T-cell (primary cell): ENCODE measurements around the gene NLRC3. TPM values are rescaled to one million over a fixed set of nuclear protein-coding genes. Genes with fewer than 3 reads are reported as not detected.

Source experiments
- ATAC-seq, 4 experiments: fragments of 200-7000 bp in 3 of 4; fragments of 150-1000 bp in 1 of 4; cut with Tn5 transposase; replicated peaks in 1 of 4; 1 replicate in 3 of 4; 2 replicates in 1 of 4; pipeline ENCODE4 v1.10.0; 2021; ENCODE audit warnings: moderate library complexity in 3 of 4, mild to moderate bottlenecking in 2 of 4, moderate number of reproducible peaks in 1 of 4
- CTCF ChIA-PET, 2 donors: fragments of 300-600 bp; sonication (Branson Sonifier 250); formaldehyde crosslinking; loops; one replicate each; lab custom pipeline; 2022; ENCODE audit warnings: antibody characterized with exemption in 2 of 2; lab: Charles Lee
- POLR2A ChIA-PET, 2 donors: fragments of 300-600 bp; sonication (Branson Sonifier 250); formaldehyde crosslinking; loops; one replicate each; lab custom pipeline; 2022; ENCODE audit warnings: antibody characterized with exemption in 2 of 2; lab: Charles Lee
- DNase-seq, 35 experiments: peaks; one replicate each; pipeline versions ENCODE4 v3.0.0 to v3.0.0-alpha.2; 2013 to 2023
- H3K27ac ChIP-seq: one replicate; pipeline ENCODE4 v1.5.1; 2013; ENCODE audit warnings: low read length
- H3K27me3 ChIP-seq, 2 experiments: replicated peaks in 1 of 2; 1 replicate in 1 of 2; 2 replicates in 1 of 2; pipeline versions ENCODE4 v1.6.1 to v1.7.0; 2013; ENCODE audit warnings: low read length in 1 of 2, mixed read lengths in 1 of 2; ENCODE audit not compliant: control insufficient read depth in 2 of 2, insufficient read depth in 2 of 2; ENCODE audit errors: extremely low read depth in 1 of 2
- H3K36me3 ChIP-seq, 2 donors: 1 replicate in 1 of 2; 2 replicates in 1 of 2; pipeline versions ENCODE4 v1.6.1 to v1.7.0; 2013; ENCODE audit warnings: low read length in 1 of 2; ENCODE audit not compliant: control insufficient read depth in 2 of 2, insufficient read depth in 1 of 2; ENCODE audit errors: extremely low read depth in 1 of 2
- H3K4me1 ChIP-seq, 2 experiments: 1 replicate in 1 of 2; 2 replicates in 1 of 2; pipeline versions ENCODE4 v1.6.1 to v1.7.0; 2013; ENCODE audit warnings: low read length in 2 of 2, mixed read lengths in 1 of 2; ENCODE audit not compliant: insufficient read depth in 2 of 2, control insufficient read depth in 1 of 2; ENCODE audit errors: extremely low read depth in 1 of 2
- H3K4me3 ChIP-seq, 2 donors: 1 replicate in 1 of 2; 2 replicates in 1 of 2; pipeline versions ENCODE4 v1.5.1 to v1.7.0; 2013; ENCODE audit warnings: mild to moderate bottlenecking in 2 of 2, low read length in 1 of 2, moderate library complexity in 1 of 2; ENCODE audit not compliant: control insufficient read depth in 1 of 2; ENCODE audit errors: extremely low read depth in 1 of 2
- H3K9me3 ChIP-seq: 2 replicates; pipeline ENCODE4 v1.7.0; 2013
- H3K27ac Mint-ChIP-seq, 2 donors: one replicate each; pipeline ENCODE4 v1.8.0; 2020 to 2021; ENCODE audit warnings: mild to moderate bottlenecking in 2 of 2, mixed read lengths in 2 of 2
- H3K27me3 Mint-ChIP-seq, 2 donors: one replicate each; pipeline ENCODE4 v1.8.0; 2021 to 2022; ENCODE audit warnings: mixed read lengths in 2 of 2
- H3K36me3 Mint-ChIP-seq: one replicate; pipeline ENCODE4 v1.8.0; 2021; ENCODE audit warnings: mixed read lengths
- H3K4me1 Mint-ChIP-seq, 3 donors: one replicate each; pipeline ENCODE4 v1.8.0; 2020 to 2022; ENCODE audit warnings: mixed read lengths in 3 of 3, mild to moderate bottlenecking in 1 of 3
- H3K4me3 Mint-ChIP-seq, 3 donors: one replicate each; pipeline ENCODE4 v1.8.0; 2020 to 2022; ENCODE audit warnings: mild to moderate bottlenecking in 3 of 3, mixed read lengths in 3 of 3, moderate library complexity in 3 of 3
- H3K9me3 Mint-ChIP-seq, 3 donors: one replicate each; pipeline ENCODE4 v1.8.0; 2020 to 2022; ENCODE audit warnings: mixed read lengths in 3 of 3
- WGBS: methylation state at CpG from one replicate; pipeline ENCODE4 v1.1.5; 2013; ENCODE audit warnings: missing lambda C conversion rate; ENCODE audit not compliant: insufficient coverage; 5-methylcytosine and 5-hydroxymethylcytosine counted together
- total RNA-seq, 35 experiments: library from RNA in 6 of 35; stranded (reverse) in 6 of 35; fragments of 120-200 nt in 1 of 35; gene quantifications; one replicate each; pipeline versions ENCODE4 v1.2.1 to v1.2.4 and lab custom pipeline; 2013 to 2026

NLRC3 gene
- total RNA-seq, 5 donors from 2014 or later (not counting 1 experiment from before 2014, with no cell fraction given), result 75.6 to 178 (median 160) TPM

DNA sequence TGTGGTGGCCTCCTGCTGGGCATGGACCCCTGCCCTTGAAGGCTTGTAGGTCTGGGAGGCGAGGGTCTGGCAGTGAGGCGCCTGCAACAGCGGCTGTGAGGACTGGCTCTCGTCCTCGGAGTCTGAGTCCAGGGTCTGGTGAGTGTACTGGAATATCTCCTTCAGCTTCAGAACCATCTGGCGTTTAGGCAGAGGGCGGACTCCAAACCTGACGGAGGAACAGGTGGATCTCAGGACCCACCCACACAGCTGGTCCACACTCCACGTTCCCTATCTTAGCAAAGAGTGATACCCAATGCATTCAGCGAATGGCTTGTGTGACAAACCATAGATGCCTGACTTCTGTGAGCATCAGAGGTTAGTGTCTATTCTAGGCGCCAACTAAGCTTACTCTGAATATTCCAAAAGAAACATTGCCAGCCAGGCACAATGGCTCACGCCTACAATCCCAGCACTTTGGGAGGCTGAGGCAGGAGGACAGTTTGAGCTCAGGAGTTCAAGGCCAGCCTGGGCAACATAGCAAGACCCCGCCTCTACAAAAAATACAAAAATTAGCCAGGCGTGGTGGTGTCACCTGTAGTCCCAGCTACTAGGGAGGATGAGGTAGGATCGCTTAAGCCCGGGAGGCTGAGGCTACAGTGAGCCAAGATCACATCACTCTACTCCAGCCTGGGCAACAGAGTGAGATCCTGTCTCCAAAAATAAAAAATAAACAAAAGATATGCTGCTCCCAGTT is 6.3 kb upstream of the NLRC3 start:
- POLR2A ChIA-PET, result no interaction called here
- no peak overlapping the region for H3K4me3 ChIP-seq

GRCh38 chr16:3582276-3583165 is 5.3 kb upstream of the NLRC3 start:
- POLR2A ChIA-PET, result no interaction called here
- no peak overlapping the region for H3K4me3 Mint-ChIP-seq
- no peaks in the 10 kb centered on the region for H3K9me3 Mint-ChIP-seq
- H3K36me3 Mint-ChIP-seq, result no peaks in the 10 kb centered on the region
- WGBS, result 97% methylated on average over 33 of the region's 36 CpGs
- H3K4me1 Mint-ChIP-seq, result peaks cover 26 to 36% (median 28%) of the 10 kb centered on the region in 3 donors
- DNase-seq, result no peak
- ATAC-seq, result no peak
- no peaks in the 10 kb centered on the region for H3K27me3 ChIP-seq
- CTCF ChIA-PET, result no interaction called here
- no peaks in the 10 kb centered on the region for H3K9me3 ChIP-seq
- H3K27ac ChIP-seq, result no peak overlapping the region
- H3K36me3 ChIP-seq, result peaks cover 3 to 10% of the 10 kb centered on the region in 2 donors
- no peak overlapping the region for H3K27ac Mint-ChIP-seq
- peaks cover 16 to 36% of the 10 kb centered on the region in 2 experiments for H3K4me1 ChIP-seq
- no peak overlapping the region for H3K4me3 ChIP-seq
- no peaks in the 10 kb centered on the region for H3K27me3 Mint-ChIP-seq

More for the DNA sequence above, 6.3 kb upstream of the NLRC3 start:
- CTCF ChIA-PET, result no interaction called here
- Mint-ChIP-seq H3K4me1 (peaks cover 21 to 31% (median 21%) of the 10 kb centered on the region in 3 donors), H3K27ac (no peak overlapping the region), H3K36me3 (no peaks in the 10 kb centered on the region), H3K9me3 (no peaks in the 10 kb centered on the region), H3K4me3 (no peak overlapping the region), H3K27me3 (no peaks in the 10 kb centered on the region)
- no peak for ATAC-seq
- Histone ChIP-seq H3K4me1 (peaks cover 10 to 26% of the 10 kb centered on the region in 2 experiments), H3K27ac (no peak overlapping the region), H3K9me3 (no peaks in the 10 kb centered on the region), H3K27me3 (no peaks in the 10 kb centered on the region), H3K36me3 (peaks cover 3 to 10% of the 10 kb centered on the region in 2 donors)
- no peak for DNase-seq
- WGBS, result 97% methylated on average over 10 of the region's 16 CpGs

DNA sequence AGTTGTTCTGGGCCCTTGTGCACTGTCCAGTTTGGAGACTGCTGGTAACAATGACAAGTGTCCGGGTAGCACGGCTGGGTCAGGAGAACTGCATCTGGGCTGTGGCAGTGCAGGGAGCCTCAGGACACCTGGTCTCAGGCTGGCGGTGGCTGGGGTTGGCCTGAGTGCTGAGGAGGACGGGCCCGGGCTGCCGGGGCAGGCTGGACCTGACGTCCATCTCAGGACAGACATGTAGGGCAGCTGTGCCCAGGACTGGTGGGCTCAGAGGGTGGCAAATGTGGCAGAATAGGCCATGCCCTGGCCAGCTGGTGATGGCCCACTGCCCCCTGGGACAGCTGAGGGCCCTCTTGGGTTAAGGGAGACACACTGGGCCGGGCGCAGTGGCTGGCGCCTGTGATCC is 4.2 kb upstream of the NLRC3 start:
- no peaks in the 10 kb centered on the region for H3K27me3 Mint-ChIP-seq

GRCh38 chr16:3580686-3581085 is 3.5 kb upstream of the NLRC3 start:
- H3K4me1 ChIP-seq, result peaks cover 17 to 50% of the 10 kb centered on the region in 2 experiments
- no peaks in the 10 kb centered on the region for H3K9me3 Mint-ChIP-seq
- ChIA-PET CTCF (no interaction called here), POLR2A (interaction anchor here in 1 of 2 donors (0.6 kb wide), 1 partner anchor 38 kb away, joined by 3 read pairs; no protein-coding TSS in a partner anchor)
- H3K27ac Mint-ChIP-seq, result peak overlapping the region; percentile 89 to 97
- no peak overlapping the region for H3K27ac ChIP-seq
- peaks cover 5% of the 10 kb centered on the region for H3K36me3 Mint-ChIP-seq
- peaks cover 29 to 43% (median 39%) of the 10 kb centered on the region in 3 donors for H3K4me1 Mint-ChIP-seq
- H3K9me3 ChIP-seq, result no peaks in the 10 kb centered on the region
- no peaks in the 10 kb centered on the region for H3K27me3 Mint-ChIP-seq
- no peaks in the 10 kb centered on the region for H3K27me3 ChIP-seq
- ATAC-seq (no peak), DNase-seq (no peak)
- H3K4me3 ChIP-seq, result no peak overlapping the region
- H3K36me3 ChIP-seq, result peaks cover 3 to 10% of the 10 kb centered on the region in 2 donors
- WGBS, result 92% methylated on average over 5 of the region's 8 CpGs
- peak overlapping the region in 2 of 3 donors; percentile 9 to 100 for H3K4me3 Mint-ChIP-seq

More for the DNA sequence above, 4.2 kb upstream of the NLRC3 start:
- POLR2A ChIA-PET, result interaction anchor here in 1 of 2 donors (0.6 kb wide), 1 partner anchor 38 kb away, joined by 3 read pairs; no protein-coding TSS in a partner anchor
- peaks cover 29 to 41% (median 39%) of the 10 kb centered on the region in 3 donors for H3K4me1 Mint-ChIP-seq
- no peak overlapping the region for H3K27ac ChIP-seq
- CTCF ChIA-PET, result no interaction called here
- H3K36me3 Mint-ChIP-seq, result peaks cover 5% of the 10 kb centered on the region
- DNase-seq (no peak), ATAC-seq (no peak)
- no peaks in the 10 kb centered on the region for H3K27me3 ChIP-seq
- H3K36me3 ChIP-seq, result peaks cover 3 to 10% of the 10 kb centered on the region in 2 donors
- peak overlapping the region in 1 of 2 donors; percentile 39 for H3K27ac Mint-ChIP-seq
- 98% methylated on average over 10 of the region's 10 CpGs for WGBS
- no peaks in the 10 kb centered on the region for H3K9me3 ChIP-seq
- H3K4me3 Mint-ChIP-seq, result no peak overlapping the region
- H3K9me3 Mint-ChIP-seq, result no peaks in the 10 kb centered on the region
- no peak overlapping the region for H3K4me3 ChIP-seq
- peaks cover 17 to 43% of the 10 kb centered on the region in 2 experiments for H3K4me1 ChIP-seq

DNA sequence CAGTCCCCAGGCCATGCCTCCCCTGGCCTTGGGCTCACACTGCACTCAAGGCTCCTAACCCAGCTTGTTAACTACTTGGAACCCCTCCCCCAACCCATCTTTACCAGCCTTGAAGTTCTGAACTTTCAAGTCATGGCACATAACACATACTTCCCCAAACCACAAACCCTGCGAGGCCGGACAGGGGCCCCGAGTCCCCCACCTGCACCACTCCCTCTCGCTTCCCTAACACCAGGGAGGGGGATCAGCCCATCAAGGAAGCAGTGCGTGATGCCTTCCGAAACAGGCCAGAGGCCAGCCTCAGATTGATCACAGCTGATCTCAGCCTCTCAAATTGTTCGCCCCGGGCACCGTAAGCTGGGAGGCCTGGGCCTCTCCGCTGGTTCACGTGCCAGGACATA is 3.0 kb upstream of the NLRC3 start:
- peaks cover 19 to 55% of the 10 kb centered on the region in 2 experiments for H3K4me1 ChIP-seq
- peaks cover 32 to 48% (median 43%) of the 10 kb centered on the region in 3 donors for H3K4me1 Mint-ChIP-seq
- CTCF ChIA-PET, result no interaction called here
- no peak overlapping the region for H3K27ac ChIP-seq
- H3K9me3 ChIP-seq, result no peaks in the 10 kb centered on the region
- POLR2A ChIA-PET, result no interaction called here
- H3K27me3 Mint-ChIP-seq, result no peaks in the 10 kb centered on the region
- no peak overlapping the region for H3K4me3 ChIP-seq
- H3K36me3 ChIP-seq, result peaks cover 3 to 10% of the 10 kb centered on the region in 2 donors
- no peaks in the 10 kb centered on the region for H3K27me3 ChIP-seq
- peaks cover 5% of the 10 kb centered on the region for H3K36me3 Mint-ChIP-seq
- 89% methylated on average over 8 of the region's 11 CpGs for WGBS
- peak overlapping the region; percentile 89 to 97 for H3K27ac Mint-ChIP-seq
- DNase-seq (no peak), ATAC-seq (no peak)
- H3K4me3 Mint-ChIP-seq, result peak overlapping the region in 1 of 3 donors; percentile 100
- H3K9me3 Mint-ChIP-seq, result no peaks in the 10 kb centered on the region

- Mint-ChIP-seq H3K4me1 (peaks cover 37 to 49% (median 48%) of the 10 kb centered on the region in 3 donors), H3K27ac (peak overlapping the region; percentile 89 to 97), H3K27me3 (no peaks in the 10 kb centered on the region), H3K9me3 (no peaks in the 10 kb centered on the region), H3K4me3 (peak overlapping the region; percentile 49 to 100 (median 54)), H3K36me3 (peaks cover 5% of the 10 kb centered on the region)
- DNase-seq, result no peak
- Histone ChIP-seq H3K4me1 (peaks cover 19 to 56% of the 10 kb centered on the region in 2 experiments), H3K36me3 (peaks cover 6 to 15% of the 10 kb centered on the region in 2 donors), H3K27ac (peak overlapping the region; percentile 64), H3K27me3 (no peaks in the 10 kb centered on the region), H3K9me3 (no peaks in the 10 kb centered on the region), H3K4me3 (no peak overlapping the region)
- WGBS, result 95% methylated on average over 7 of the region's 7 CpGs
- CTCF ChIA-PET, result no interaction called here
- POLR2A ChIA-PET, result no interaction called here
- no peak for ATAC-seq
These were observed 2.6 kb upstream of the NLRC3 start for GRCh38 chr16:3579776-3580175.
